ENCODE data around the gene POLE4.

Gene POLE4

GRCh38 chr2:75006041-75006440 is 47.6 kb downstream of the POLE4 start:
- TF ChIP-seq CTCF (IDR thresholded peaks at IDR 0.05; ENCODE audit: low read depth, low read length, missing control alignments), result no peak
- H3K4me3 ChIP-seq (ENCODE audit: low read depth, low read length), result no peak overlapping the region
- DNase-seq (ENCODE audit: low read depth), result no peak

DNA sequence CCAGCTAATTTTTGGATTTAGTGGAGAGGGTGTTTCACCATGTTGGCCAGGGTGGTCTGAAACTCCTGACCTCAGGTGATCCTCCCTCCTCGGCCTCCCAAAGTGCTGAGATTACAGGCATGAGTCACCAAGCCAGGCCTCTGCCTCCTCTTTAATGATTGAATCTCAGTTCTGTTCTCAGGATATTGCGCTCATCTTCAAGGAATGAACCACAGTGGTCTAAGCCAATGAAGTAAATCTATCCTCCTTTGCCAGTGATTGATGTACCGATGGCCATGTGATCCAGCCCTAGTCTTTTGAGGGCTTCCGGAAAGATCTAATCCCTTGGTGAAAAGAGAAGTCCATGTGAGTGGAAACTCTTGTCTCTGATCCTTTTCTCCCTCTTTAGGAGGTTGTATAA is 48.6 kb downstream of the POLE4 start:
- no peak overlapping the region for H3K4me3 ChIP-seq (ENCODE audit: low read depth, low read length)
- no peak for DNase-seq (ENCODE audit: low read depth)
- TF ChIP-seq CTCF (IDR thresholded peaks at IDR 0.05; ENCODE audit: low read depth, low read length, missing control alignments), result no peak

DNA sequence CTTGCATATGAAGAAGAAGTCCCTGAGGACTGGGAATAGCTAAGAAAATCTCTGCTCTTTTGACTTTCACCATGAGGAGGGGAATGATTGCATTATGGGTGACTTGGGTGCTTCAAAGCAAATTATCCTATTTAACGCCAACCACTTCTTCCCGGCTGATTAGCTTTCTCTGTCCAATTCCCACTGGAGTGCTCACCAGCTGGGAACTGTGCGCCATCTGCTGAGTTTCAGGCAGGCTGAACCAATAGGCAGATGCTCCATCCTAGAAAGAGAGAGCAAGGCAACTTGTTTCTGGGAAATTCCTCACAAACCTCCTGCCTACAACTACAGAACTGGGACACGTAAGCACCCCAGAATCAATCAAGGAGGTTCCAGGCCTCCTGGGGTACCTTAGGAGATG is 49.4 kb downstream of the POLE4 start:
- no peak for DNase-seq (ENCODE audit: low read depth)
- H3K4me3 ChIP-seq (ENCODE audit: low read depth, low read length), result no peak overlapping the region
- TF ChIP-seq CTCF (IDR thresholded peaks at IDR 0.05; ENCODE audit: low read depth, low read length, missing control alignments), result no peak

- TF ChIP-seq CTCF (IDR thresholded peaks at IDR 0.05; ENCODE audit: low read depth, low read length, missing control alignments), result no peak
- H3K4me3 ChIP-seq (ENCODE audit: low read depth, low read length), result no peak overlapping the region
- DNase-seq (ENCODE audit: low read depth), result no peak
These were observed 52.1 kb downstream of the POLE4 start for GRCh38 chr2:75010571-75010970.

DNA sequence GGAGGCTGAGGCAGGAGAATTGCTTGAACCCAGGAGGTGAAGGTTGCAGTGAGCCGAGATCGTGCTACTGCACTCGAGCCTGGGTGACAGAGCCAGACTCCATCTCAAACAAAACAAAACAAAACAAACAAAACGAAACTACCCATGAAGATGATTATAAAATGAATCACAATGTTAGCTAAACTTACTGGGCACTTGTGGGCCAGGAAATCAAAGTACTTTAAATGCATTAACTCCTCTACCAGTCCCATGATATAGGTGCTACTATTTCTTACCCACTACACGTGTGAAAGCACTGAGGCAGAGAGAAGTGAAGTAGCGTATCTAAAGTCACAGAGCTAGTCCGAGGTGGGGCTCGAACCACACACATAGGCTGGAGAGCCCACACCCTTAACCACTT is 53.6 kb downstream of the POLE4 start:
- H3K4me3 ChIP-seq (ENCODE audit: low read depth, low read length), result no peak overlapping the region
- DNase-seq (ENCODE audit: low read depth), result no peak
- no peak for TF ChIP-seq CTCF (IDR thresholded peaks at IDR 0.05; ENCODE audit: low read depth, low read length, missing control alignments)

DNA sequence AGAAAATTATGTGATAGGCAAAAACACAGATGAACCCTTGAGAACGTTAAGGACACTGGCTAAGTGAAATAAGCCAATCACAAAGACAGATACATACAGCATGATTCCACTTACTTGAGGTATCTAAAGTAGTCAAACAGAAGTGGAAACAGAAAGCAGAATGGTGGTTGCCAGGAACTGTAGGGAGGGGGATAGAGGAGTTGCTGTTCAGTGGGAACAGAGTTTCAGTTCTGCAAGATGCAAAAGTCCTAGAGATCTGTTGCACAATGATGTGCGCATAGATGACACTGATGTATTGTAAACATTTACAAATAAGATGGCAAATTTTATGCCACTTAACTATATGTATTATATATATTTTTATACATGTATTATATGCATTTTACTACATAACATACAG is 59.7 kb downstream of the POLE4 start:
- TF ChIP-seq CTCF (IDR thresholded peaks at IDR 0.05; ENCODE audit: low read depth, low read length, missing control alignments), result no peak
- DNase-seq (ENCODE audit: low read depth), result no peak

More for the DNA sequence above, 59.7 kb downstream of the POLE4 start:
- H3K4me3 ChIP-seq (ENCODE audit: low read depth, low read length), result no peak overlapping the region

Data from GM12864 (cell line).